Naive B cell (primary cell): ENCODE data around the gene SRPX2. TPM values are rescaled to one million over a fixed set of nuclear protein-coding genes. Genes with fewer than 3 reads are reported as not detected.
"Not testable (repeated sequence)": the region's sequence is repeated elsewhere in the genome, so short reads cannot be mapped to it uniquely, and the experiment has no call there.

Experiments
- ATAC-seq, 2 donors: fragments of 150-1000 bp; cut with Tn5 transposase; 2 replicates each; pipeline ENCODE4 v1.10.0; 2021; ENCODE audit warnings: low read depth in 2 of 2, mild to moderate bottlenecking in 2 of 2, moderate library complexity in 2 of 2
- DNase-seq: peaks from one replicate; pipeline ENCODE4 v3.0.0; 2022
- H3K27ac Mint-ChIP-seq, 6 donors: one replicate each; pipeline ENCODE4 v1.8.0; 2020 to 2022; ENCODE audit warnings: mild to moderate bottlenecking in 6 of 6, mixed read lengths in 6 of 6, moderate library complexity in 5 of 6, inconsistent platforms in 2 of 6
- H3K27me3 Mint-ChIP-seq, 3 donors: one replicate each; pipeline ENCODE4 v1.8.0; 2021 to 2022; ENCODE audit warnings: mixed read lengths in 3 of 3, mild to moderate bottlenecking in 1 of 3
- H3K36me3 Mint-ChIP-seq, 2 donors: one replicate each; pipeline ENCODE4 v1.8.0; 2020 to 2022; ENCODE audit warnings: mixed read lengths in 2 of 2, inconsistent platforms in 1 of 2, mild to moderate bottlenecking in 1 of 2
- H3K4me1 Mint-ChIP-seq, 3 donors: one replicate each; pipeline ENCODE4 v1.8.0; 2020 to 2022; ENCODE audit warnings: mixed read lengths in 3 of 3, inconsistent platforms in 1 of 3, mild to moderate bottlenecking in 1 of 3, moderate library complexity in 1 of 3
- H3K4me3 Mint-ChIP-seq, 8 donors: one replicate each; pipeline ENCODE4 v1.8.0; 2020 to 2022; ENCODE audit warnings: mild to moderate bottlenecking in 8 of 8, mixed read lengths in 8 of 8, moderate library complexity in 8 of 8, inconsistent platforms in 2 of 8
- H3K9me3 Mint-ChIP-seq, 7 donors: one replicate each; pipeline ENCODE4 v1.8.0; 2020 to 2022; ENCODE audit warnings: mixed read lengths in 7 of 7, mild to moderate bottlenecking in 5 of 7, inconsistent platforms in 2 of 7, moderate library complexity in 1 of 7
- polyA plus RNA-seq, 6 donors: library from polyadenylated mRNA; unstranded; fragments of 300-500 nt; fragmentation: Illumina TruSeq; gene quantifications; one replicate each; pipeline ENCODE4 v1.2.3, GENCODE V29; 2021; ENCODE audit warnings: low read depth in 6 of 6

The SRPX2 gene
- polyA plus RNA-seq, 6 donors from 2014 or later: not detected

GRCh38 chrX:100724006-100724405, 80.0 kb downstream of the SRPX2 start:
- H3K27me3 Mint-ChIP-seq: peaks cover 9 to 42% (median 27%) of the 10 kb centered on the region in 3 donors
- not testable (repeated sequence) for H3K9me3 Mint-ChIP-seq, H3K36me3 Mint-ChIP-seq, H3K27ac Mint-ChIP-seq, H3K4me3 Mint-ChIP-seq, DNase-seq, ATAC-seq, H3K4me1 Mint-ChIP-seq

Other genes with a start within 250 kb of the SRPX2 start
- gene PCDH19, start 233.9 kb upstream of the SRPX2 start, polyA plus RNA-seq: under 1 TPM in 1 of 6 donors, not detected in 5; 0.04 TPM
- gene TNMD, start 59.3 kb upstream of the SRPX2 start, polyA plus RNA-seq: not detected
- gene TSPAN6, start 7.4 kb upstream of the SRPX2 start, polyA plus RNA-seq: under 1 TPM in 1 of 6 donors, not detected in 5; 0.22 TPM
- gene SYTL4, start 87.9 kb downstream of the SRPX2 start, polyA plus RNA-seq: under 1 TPM in 4 of 6 donors, not detected in 2; 0.08 to 0.33 (median 0.23) TPM
- 10 to 100 TPM in 4 of 6 donors, 1 to 10 TPM in 2; 5.2 to 17.8 (median 11.0) TPM for gene CSTF2, start 176.2 kb downstream of the SRPX2 start, polyA plus RNA-seq
- not detected for gene NOX1, start 230.2 kb downstream of the SRPX2 start, polyA plus RNA-seq